ENCODE results near the gene MDFIC.

Gene MDFIC

GRCh38 chr7:114943530-114943929 lies 21.6 kb downstream of the MDFIC start:
- DNase-seq (ENCODE audit: insufficient read length, low spot score) (no peak), FAIRE-seq (no peak)

GRCh38 chr7:114943953-114944744 lies 22.3 kb downstream of the MDFIC start:
- TF ChIP-seq POLR2A (IDR thresholded peaks at IDR 0.05; ENCODE audit: low read depth, low read length) (no peak), POLR2AphosphoS5 (IDR thresholded peaks at IDR 0.05; ENCODE audit: low read depth, low read length) (no peak), TAF1 (IDR thresholded peaks at IDR 0.05; ENCODE audit: low read depth, low read length) (no peak), SPI1 (IDR thresholded peaks at IDR 0.05; ENCODE audit: low read depth, low read length) (no peak), POU2F2 (IDR thresholded peaks at IDR 0.05; ENCODE audit: low read depth, low read length) (no peak), PAX5 (IDR thresholded peaks at IDR 0.05; ENCODE audit: insufficient read depth, low read length, severe bottlenecking) (no peak)
- no peak for FAIRE-seq
- no peak for DNase-seq (ENCODE audit: insufficient read length, low spot score)

More at GRCh38 chr7:114943530-114943929, 21.6 kb downstream of the MDFIC start:
- TF ChIP-seq SPI1 (IDR thresholded peaks at IDR 0.05; ENCODE audit: low read depth, low read length), result no peak
- no peak for TF ChIP-seq POLR2A (IDR thresholded peaks at IDR 0.05; ENCODE audit: low read depth, low read length)
- TF ChIP-seq TAF1 (IDR thresholded peaks at IDR 0.05; ENCODE audit: low read depth, low read length), result no peak
- no peak for TF ChIP-seq POU2F2 (IDR thresholded peaks at IDR 0.05; ENCODE audit: low read depth, low read length)
- TF ChIP-seq PAX5 (IDR thresholded peaks at IDR 0.05; ENCODE audit: insufficient read depth, low read length, severe bottlenecking), result no peak
- TF ChIP-seq POLR2AphosphoS5 (IDR thresholded peaks at IDR 0.05; ENCODE audit: low read depth, low read length), result no peak

- peak; percentile 35 for FAIRE-seq
- TF ChIP-seq SPI1 (IDR thresholded peaks at IDR 0.05; ENCODE audit: low read depth, low read length) (no peak), POLR2A (IDR thresholded peaks at IDR 0.05; ENCODE audit: low read depth, low read length) (no peak), POU2F2 (IDR thresholded peaks at IDR 0.05; ENCODE audit: low read depth, low read length) (no peak), POLR2AphosphoS5 (IDR thresholded peaks at IDR 0.05; ENCODE audit: low read depth, low read length) (no peak), PAX5 (IDR thresholded peaks at IDR 0.05; ENCODE audit: insufficient read depth, low read length, severe bottlenecking) (no peak), TAF1 (IDR thresholded peaks at IDR 0.05; ENCODE audit: low read depth, low read length) (no peak)
- no peak for DNase-seq (ENCODE audit: insufficient read length, low spot score)
Observed at GRCh38 chr7:114944745-114945625, 23.1 kb downstream of the MDFIC start.

- DNase-seq (ENCODE audit: insufficient read length, low spot score) (no peak), FAIRE-seq (no peak)
- no peak for TF ChIP-seq PAX5 (IDR thresholded peaks at IDR 0.05; ENCODE audit: insufficient read depth, low read length, severe bottlenecking)
- TF ChIP-seq TAF1 (IDR thresholded peaks at IDR 0.05; ENCODE audit: low read depth, low read length), result no peak
Observed at GRCh38 chr7:114949231-114949630, 27.3 kb downstream of the MDFIC start.

DNA sequence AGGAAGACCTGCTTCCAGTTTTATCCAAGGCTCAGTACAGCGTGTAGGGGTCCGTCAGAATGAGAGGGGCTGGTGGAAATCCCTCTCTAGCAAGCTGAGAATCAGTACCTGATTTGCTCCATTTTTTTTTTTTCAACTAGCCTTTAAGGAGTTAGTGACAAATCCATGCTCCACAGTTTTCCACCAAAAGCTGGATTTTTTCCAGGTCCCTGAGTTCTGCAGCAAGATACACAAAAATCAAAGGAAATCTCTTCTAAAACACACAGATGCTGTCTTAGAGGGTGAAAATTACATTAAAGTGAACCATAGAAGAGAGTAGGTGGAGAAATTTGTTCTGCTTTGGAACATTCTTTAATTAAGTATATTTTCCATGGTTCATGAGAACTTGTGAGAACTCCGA lies 30.4 kb downstream of the MDFIC start:
- TF ChIP-seq PAX5 (IDR thresholded peaks at IDR 0.05; ENCODE audit: insufficient read depth, low read length, severe bottlenecking) (no peak), TAF1 (IDR thresholded peaks at IDR 0.05; ENCODE audit: low read depth, low read length) (no peak), POU2F2 (IDR thresholded peaks at IDR 0.05; ENCODE audit: low read depth, low read length) (no peak), SPI1 (IDR thresholded peaks at IDR 0.05; ENCODE audit: low read depth, low read length) (no peak), POLR2A (IDR thresholded peaks at IDR 0.05; ENCODE audit: low read depth, low read length) (no peak), POLR2AphosphoS5 (IDR thresholded peaks at IDR 0.05; ENCODE audit: low read depth, low read length) (no peak)
- FAIRE-seq (no peak), DNase-seq (ENCODE audit: insufficient read length, low spot score) (no peak)

DNA sequence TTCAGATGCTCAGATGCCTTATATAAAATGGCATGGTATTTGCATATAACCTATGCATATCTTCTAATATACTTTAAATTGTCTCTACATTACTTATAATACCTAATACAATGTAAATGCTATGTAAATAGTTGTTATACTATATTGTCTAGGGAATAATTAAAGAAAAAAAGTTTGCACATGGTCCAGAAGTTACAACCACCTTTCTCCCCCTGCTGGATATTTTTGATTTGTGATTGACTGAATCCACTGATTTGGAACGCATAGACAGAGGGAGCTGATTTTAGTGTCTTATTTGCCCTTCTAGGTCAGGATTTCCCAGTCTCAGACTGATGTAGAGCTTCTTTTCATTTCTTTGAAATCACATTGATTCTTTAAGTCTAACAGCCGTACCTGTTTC lies 31.8 kb downstream of the MDFIC start:
- TF ChIP-seq POU2F2 (IDR thresholded peaks at IDR 0.05; ENCODE audit: low read depth, low read length) (no peak), SPI1 (IDR thresholded peaks at IDR 0.05; ENCODE audit: low read depth, low read length) (no peak), TAF1 (IDR thresholded peaks at IDR 0.05; ENCODE audit: low read depth, low read length) (no peak)
- no peak for DNase-seq (ENCODE audit: insufficient read length, low spot score)
- FAIRE-seq, result peak; percentile 5

- DNase-seq (ENCODE audit: insufficient read length, low spot score), result no peak
- TF ChIP-seq POLR2A (IDR thresholded peaks at IDR 0.05; ENCODE audit: low read depth, low read length) (no peak), POLR2AphosphoS5 (IDR thresholded peaks at IDR 0.05; ENCODE audit: low read depth, low read length) (no peak), SPI1 (IDR thresholded peaks at IDR 0.05; ENCODE audit: low read depth, low read length) (no peak)
- FAIRE-seq, result no peak
Observed at GRCh38 chr7:114956702-114957101, 34.8 kb downstream of the MDFIC start.

DNA sequence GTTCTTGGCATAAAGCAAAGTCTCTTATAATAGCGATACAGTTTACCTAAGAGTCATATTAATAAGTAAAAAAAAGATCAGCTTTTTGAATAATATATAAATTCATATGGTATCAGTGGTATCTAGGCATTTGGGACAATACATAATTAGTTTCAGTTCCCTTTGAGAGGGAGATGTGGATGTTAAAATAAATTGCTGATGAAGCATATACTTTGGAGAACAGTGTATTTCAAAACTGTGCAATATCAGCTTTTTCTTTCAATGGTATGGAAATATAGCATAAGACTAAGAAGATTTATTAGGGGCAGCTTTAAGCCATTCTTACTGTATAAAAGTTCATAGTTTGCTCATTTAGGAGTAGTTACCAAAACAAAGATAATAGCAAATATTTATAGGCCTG lies 35.5 kb downstream of the MDFIC start:
- no peak for DNase-seq (ENCODE audit: insufficient read length, low spot score)
- no peak for FAIRE-seq
- TF ChIP-seq SPI1 (IDR thresholded peaks at IDR 0.05; ENCODE audit: low read depth, low read length) (peak; percentile 47; the same call in 1 of the 2 replicates), POU2F2 (IDR thresholded peaks at IDR 0.05; ENCODE audit: low read depth, low read length) (no peak)

GRCh38 chr7:114959931-114960330 lies 38.0 kb downstream of the MDFIC start:
- FAIRE-seq, result peak; percentile 85
- no peak for DNase-seq (ENCODE audit: insufficient read length, low spot score)
- TF ChIP-seq PAX5 (IDR thresholded peaks at IDR 0.05; ENCODE audit: insufficient read depth, low read length, severe bottlenecking) (no peak), POU2F2 (IDR thresholded peaks at IDR 0.05; ENCODE audit: low read depth, low read length) (no peak), TAF1 (IDR thresholded peaks at IDR 0.05; ENCODE audit: low read depth, low read length) (no peak), POLR2AphosphoS5 (IDR thresholded peaks at IDR 0.05; ENCODE audit: low read depth, low read length) (no peak), SPI1 (IDR thresholded peaks at IDR 0.05; ENCODE audit: low read depth, low read length) (no peak), POLR2A (IDR thresholded peaks at IDR 0.05; ENCODE audit: low read depth, low read length) (no peak)

GRCh38 chr7:114962441-114962840 lies 40.5 kb downstream of the MDFIC start:
- TF ChIP-seq POLR2AphosphoS5 (IDR thresholded peaks at IDR 0.05; ENCODE audit: low read depth, low read length) (no peak), PAX5 (IDR thresholded peaks at IDR 0.05; ENCODE audit: insufficient read depth, low read length, severe bottlenecking) (no peak), SPI1 (IDR thresholded peaks at IDR 0.05; ENCODE audit: low read depth, low read length) (no peak), TAF1 (IDR thresholded peaks at IDR 0.05; ENCODE audit: low read depth, low read length) (no peak), POLR2A (IDR thresholded peaks at IDR 0.05; ENCODE audit: low read depth, low read length) (no peak), POU2F2 (IDR thresholded peaks at IDR 0.05; ENCODE audit: low read depth, low read length) (no peak)
- DNase-seq (ENCODE audit: insufficient read length, low spot score), result no peak
- FAIRE-seq, result no peak
